T-cell (primary cell): ENCODE data around the gene METAP2. TPM values are rescaled to one million over a fixed set of nuclear protein-coding genes. Genes with fewer than 3 reads are reported as not detected.

Source experiments
- ATAC-seq, 4 experiments: fragments of 200-7000 bp in 3 of 4; fragments of 150-1000 bp in 1 of 4; cut with Tn5 transposase; replicated peaks in 1 of 4; 1 replicate in 3 of 4; 2 replicates in 1 of 4; pipeline ENCODE4 v1.10.0; 2021; ENCODE audit warnings: moderate library complexity in 3 of 4, mild to moderate bottlenecking in 2 of 4, moderate number of reproducible peaks in 1 of 4
- CTCF ChIA-PET, 2 donors: fragments of 300-600 bp; sonication (Branson Sonifier 250); formaldehyde crosslinking; loops; one replicate each; lab custom pipeline; 2022; ENCODE audit warnings: antibody characterized with exemption in 2 of 2; lab: Charles Lee
- POLR2A ChIA-PET, 2 donors: fragments of 300-600 bp; sonication (Branson Sonifier 250); formaldehyde crosslinking; loops; one replicate each; lab custom pipeline; 2022; ENCODE audit warnings: antibody characterized with exemption in 2 of 2; lab: Charles Lee
- DNase-seq, 35 experiments: peaks; one replicate each; pipeline versions ENCODE4 v3.0.0 to v3.0.0-alpha.2; 2013 to 2023
- H3K27ac ChIP-seq: one replicate; pipeline ENCODE4 v1.5.1; 2013; ENCODE audit warnings: low read length
- H3K27me3 ChIP-seq, 2 experiments: replicated peaks in 1 of 2; 1 replicate in 1 of 2; 2 replicates in 1 of 2; pipeline versions ENCODE4 v1.6.1 to v1.7.0; 2013; ENCODE audit warnings: low read length in 1 of 2, mixed read lengths in 1 of 2; ENCODE audit not compliant: control insufficient read depth in 2 of 2, insufficient read depth in 2 of 2; ENCODE audit errors: extremely low read depth in 1 of 2
- H3K36me3 ChIP-seq, 2 donors: 1 replicate in 1 of 2; 2 replicates in 1 of 2; pipeline versions ENCODE4 v1.6.1 to v1.7.0; 2013; ENCODE audit warnings: low read length in 1 of 2; ENCODE audit not compliant: control insufficient read depth in 2 of 2, insufficient read depth in 1 of 2; ENCODE audit errors: extremely low read depth in 1 of 2
- H3K4me1 ChIP-seq, 2 experiments: 1 replicate in 1 of 2; 2 replicates in 1 of 2; pipeline versions ENCODE4 v1.6.1 to v1.7.0; 2013; ENCODE audit warnings: low read length in 2 of 2, mixed read lengths in 1 of 2; ENCODE audit not compliant: insufficient read depth in 2 of 2, control insufficient read depth in 1 of 2; ENCODE audit errors: extremely low read depth in 1 of 2
- H3K4me3 ChIP-seq, 2 donors: 1 replicate in 1 of 2; 2 replicates in 1 of 2; pipeline versions ENCODE4 v1.5.1 to v1.7.0; 2013; ENCODE audit warnings: mild to moderate bottlenecking in 2 of 2, low read length in 1 of 2, moderate library complexity in 1 of 2; ENCODE audit not compliant: control insufficient read depth in 1 of 2; ENCODE audit errors: extremely low read depth in 1 of 2
- H3K9me3 ChIP-seq: 2 replicates; pipeline ENCODE4 v1.7.0; 2013
- H3K27ac Mint-ChIP-seq, 2 donors: one replicate each; pipeline ENCODE4 v1.8.0; 2020 to 2021; ENCODE audit warnings: mild to moderate bottlenecking in 2 of 2, mixed read lengths in 2 of 2
- H3K27me3 Mint-ChIP-seq, 2 donors: one replicate each; pipeline ENCODE4 v1.8.0; 2021 to 2022; ENCODE audit warnings: mixed read lengths in 2 of 2
- H3K36me3 Mint-ChIP-seq: one replicate; pipeline ENCODE4 v1.8.0; 2021; ENCODE audit warnings: mixed read lengths
- H3K4me1 Mint-ChIP-seq, 3 donors: one replicate each; pipeline ENCODE4 v1.8.0; 2020 to 2022; ENCODE audit warnings: mixed read lengths in 3 of 3, mild to moderate bottlenecking in 1 of 3
- H3K4me3 Mint-ChIP-seq, 3 donors: one replicate each; pipeline ENCODE4 v1.8.0; 2020 to 2022; ENCODE audit warnings: mild to moderate bottlenecking in 3 of 3, mixed read lengths in 3 of 3, moderate library complexity in 3 of 3
- H3K9me3 Mint-ChIP-seq, 3 donors: one replicate each; pipeline ENCODE4 v1.8.0; 2020 to 2022; ENCODE audit warnings: mixed read lengths in 3 of 3
- WGBS: methylation state at CpG from one replicate; pipeline ENCODE4 v1.1.5; 2013; ENCODE audit warnings: missing lambda C conversion rate; ENCODE audit not compliant: insufficient coverage; 5-methylcytosine and 5-hydroxymethylcytosine counted together
- total RNA-seq, 35 experiments: library from RNA in 6 of 35; stranded (reverse) in 6 of 35; fragments of 120-200 nt in 1 of 35; gene quantifications; one replicate each; pipeline versions ENCODE4 v1.2.1 to v1.2.4 and lab custom pipeline; 2013 to 2026

Gene METAP2
- total RNA-seq, 5 donors from 2014 or later (not counting 1 experiment from before 2014, with no cell fraction given), result 47.7 to 55.6 (median 51.4) TPM

- H3K36me3 ChIP-seq, result no peaks in the 10 kb centered on the region
- no peak overlapping the region for H3K4me3 Mint-ChIP-seq
- H3K4me1 ChIP-seq, result peaks cover 6 to 13% of the 10 kb centered on the region in 2 experiments
- ChIA-PET POLR2A (interaction anchor here (0.5 to 1.1 kb wide), 3 partner anchors 10 to 1305 kb away, joined by 4 to 5 read pairs (median 4); no protein-coding TSS in a partner anchor), CTCF (interaction anchor here (0.6 to 1.3 kb wide), 3 partner anchors 10 to 505 kb away, joined by 3 to 11 read pairs (median 5); no protein-coding TSS in a partner anchor)
- no peaks in the 10 kb centered on the region for H3K36me3 Mint-ChIP-seq
- H3K27ac Mint-ChIP-seq, result no peak overlapping the region
- peaks cover 25 to 30% (median 29%) of the 10 kb centered on the region in 3 donors for H3K4me1 Mint-ChIP-seq
- H3K27me3 Mint-ChIP-seq, result peaks cover 0 to 10% of the 10 kb centered on the region in 2 donors
- DNase-seq (no peak), ATAC-seq (no peak)
- H3K9me3 Mint-ChIP-seq, result peaks cover 0 to 3% (median 0%) of the 10 kb centered on the region in 3 donors
- no CpG with 5 or more reads among the region's 3 CpGs for WGBS
- H3K27me3 ChIP-seq, result peaks cover 3% of the 10 kb centered on the region in 2 experiments
- no peak overlapping the region for H3K27ac ChIP-seq
- no peak overlapping the region for H3K4me3 ChIP-seq
- H3K9me3 ChIP-seq, result no peaks in the 10 kb centered on the region
These were observed 70.8 kb downstream of the METAP2 start for GRCh38 chr12:95544756-95545155.

- Histone ChIP-seq H3K27me3 (peaks cover 3% of the 10 kb centered on the region in 2 experiments), H3K36me3 (no peaks in the 10 kb centered on the region), H3K9me3 (no peaks in the 10 kb centered on the region), H3K4me3 (no peak overlapping the region), H3K27ac (no peak overlapping the region), H3K4me1 (peaks cover 9 to 13% of the 10 kb centered on the region in 2 experiments)
- no peak overlapping the region for H3K4me3 Mint-ChIP-seq
- ChIA-PET CTCF (interaction anchor here (0.6 to 1.3 kb wide), 3 partner anchors 10 to 505 kb away, joined by 4 to 11 read pairs (median 5); no protein-coding TSS in a partner anchor), POLR2A (interaction anchor here in 1 of 2 donors (0.6 to 1.1 kb wide), 2 partner anchors 11 to 1305 kb away, joined by 4 to 5 read pairs; no protein-coding TSS in a partner anchor)
- ATAC-seq, result no peak
- H3K4me1 Mint-ChIP-seq, result peaks cover 26 to 31% (median 29%) of the 10 kb centered on the region in 3 donors
- no peak overlapping the region for H3K27ac Mint-ChIP-seq
- WGBS, result no CpG with 5 or more reads among the region's 4 CpGs
- no peak for DNase-seq
- peaks cover 0 to 3% (median 0%) of the 10 kb centered on the region in 3 donors for H3K9me3 Mint-ChIP-seq
- H3K27me3 Mint-ChIP-seq, result peaks cover 0 to 10% of the 10 kb centered on the region in 2 donors
- no peaks in the 10 kb centered on the region for H3K36me3 Mint-ChIP-seq
These were observed 71.4 kb downstream of the METAP2 start for GRCh38 chr12:95545303-95545702.

- Mint-ChIP-seq H3K4me1 (peaks cover 32 to 37% (median 36%) of the 10 kb centered on the region in 3 donors), H3K27ac (peak overlapping the region in 1 of 2 donors; percentile 7), H3K9me3 (peaks cover 0 to 3% (median 0%) of the 10 kb centered on the region in 3 donors), H3K36me3 (no peaks in the 10 kb centered on the region), H3K4me3 (no peak overlapping the region), H3K27me3 (peaks cover 0 to 10% of the 10 kb centered on the region in 2 donors)
- 83% methylated on average over 1 of the region's 8 CpGs for WGBS
- Histone ChIP-seq H3K36me3 (no peaks in the 10 kb centered on the region), H3K4me3 (no peak overlapping the region), H3K27me3 (peaks cover 3% of the 10 kb centered on the region in 2 experiments), H3K4me1 (peaks cover 13 to 14% of the 10 kb centered on the region in 2 experiments), H3K9me3 (no peaks in the 10 kb centered on the region), H3K27ac (no peak overlapping the region)
- CTCF ChIA-PET, result interaction anchor here in 1 of 2 donors (0.9 kb wide), 1 partner anchor 11 kb away, joined by 4 read pairs; no protein-coding TSS in a partner anchor
- ATAC-seq (no peak), DNase-seq (no peak)
- POLR2A ChIA-PET, result no interaction called here
These were observed 72.0 kb downstream of the METAP2 start for GRCh38 chr12:95545731-95546490.

- Histone ChIP-seq H3K9me3 (no peaks in the 10 kb centered on the region), H3K36me3 (no peaks in the 10 kb centered on the region), H3K4me3 (no peak overlapping the region), H3K27ac (no peak overlapping the region), H3K27me3 (peaks cover 3% of the 10 kb centered on the region in 2 experiments), H3K4me1 (peaks cover 18 to 19% of the 10 kb centered on the region in 2 experiments)
- peak overlapping the region in 1 of 3 donors; percentile 90 for H3K4me3 Mint-ChIP-seq
- WGBS, result 89% methylated on average over 3 of the region's 9 CpGs
- POLR2A ChIA-PET, result no interaction called here
- no peak for ATAC-seq
- H3K4me1 Mint-ChIP-seq, result peaks cover 37 to 42% (median 41%) of the 10 kb centered on the region in 3 donors
- CTCF ChIA-PET, result interaction anchor here in 1 of 2 donors (0.6 to 2.0 kb wide), 3 partner anchors 12 to 14 kb away, joined by 3 to 10 read pairs (median 4); no protein-coding TSS in a partner anchor
- H3K36me3 Mint-ChIP-seq, result no peaks in the 10 kb centered on the region
- no peak for DNase-seq
- peaks cover 0 to 10% of the 10 kb centered on the region in 2 donors for H3K27me3 Mint-ChIP-seq
- H3K27ac Mint-ChIP-seq, result peak overlapping the region in 1 of 2 donors; percentile 35
- peaks cover 0 to 3% (median 0%) of the 10 kb centered on the region in 3 donors for H3K9me3 Mint-ChIP-seq
These were observed 72.5 kb downstream of the METAP2 start for GRCh38 chr12:95546491-95546813.

- ATAC-seq (peak in 3 of 4 experiments; percentile 14 to 29 (median 25)), DNase-seq (peak in 3 of 35 experiments; percentile 10 to 38 (median 16))
- peaks cover 18 to 25% of the 10 kb centered on the region in 2 experiments for H3K4me1 ChIP-seq
- H3K9me3 Mint-ChIP-seq, result peaks cover 0 to 3% (median 0%) of the 10 kb centered on the region in 3 donors
- 50% methylated on average over 1 of the region's 9 CpGs for WGBS
- no peaks in the 10 kb centered on the region for H3K9me3 ChIP-seq
- ChIA-PET POLR2A (interaction anchor here in 1 of 2 donors (0.6 to 0.9 kb wide), 3 partner anchors 8 to 81 kb away, joined by 3 to 4 read pairs (median 3); no protein-coding TSS in a partner anchor), CTCF (interaction anchor here (0.6 to 2.0 kb wide), 2 partner anchors 13 kb away, joined by 3 to 10 read pairs; no protein-coding TSS in a partner anchor)
- H3K4me1 Mint-ChIP-seq, result peaks cover 49 to 52% (median 51%) of the 10 kb centered on the region in 3 donors
- peak overlapping the region; percentile 85 to 89 for H3K27ac Mint-ChIP-seq
- no peaks in the 10 kb centered on the region for H3K36me3 Mint-ChIP-seq
- peak overlapping the region; percentile 71 to 94 for H3K4me3 ChIP-seq
- H3K27me3 Mint-ChIP-seq, result peaks cover 0 to 10% of the 10 kb centered on the region in 2 donors
- H3K4me3 Mint-ChIP-seq, result peak overlapping the region; percentile 87 to 90 (median 90)
- peak overlapping the region; percentile 68 for H3K27ac ChIP-seq
- no peaks in the 10 kb centered on the region for H3K36me3 ChIP-seq
- peaks cover 3% of the 10 kb centered on the region in 2 experiments for H3K27me3 ChIP-seq
These were observed 73.6 kb downstream of the METAP2 start for GRCh38 chr12:95547522-95548055.
